GM19099 (cell line): ENCODE data around the gene ADGRG6.

Experiments
- POLR2A ChIP-seq: IDR thresholded peaks from 3 replicates; pipeline ENCODE4 v1.6.1; 2011; ENCODE audit warnings: low read depth; ENCODE audit not compliant: insufficient read length; ENCODE audit errors: extremely low read depth

ADGRG6 gene

GRCh38 chr6:142301651-142302391, at the start of gene ADGRG6:
ADGRG6 (plus strand) TSS chr6:142302007; CDS start chr6:142302330, 323 bp downstream.
- no peak for TF ChIP-seq POLR2A

GRCh38 chr6:142254513-142254912, 47.3 kb upstream of the ADGRG6 start:
- TF ChIP-seq POLR2A, result no peak

DNA sequence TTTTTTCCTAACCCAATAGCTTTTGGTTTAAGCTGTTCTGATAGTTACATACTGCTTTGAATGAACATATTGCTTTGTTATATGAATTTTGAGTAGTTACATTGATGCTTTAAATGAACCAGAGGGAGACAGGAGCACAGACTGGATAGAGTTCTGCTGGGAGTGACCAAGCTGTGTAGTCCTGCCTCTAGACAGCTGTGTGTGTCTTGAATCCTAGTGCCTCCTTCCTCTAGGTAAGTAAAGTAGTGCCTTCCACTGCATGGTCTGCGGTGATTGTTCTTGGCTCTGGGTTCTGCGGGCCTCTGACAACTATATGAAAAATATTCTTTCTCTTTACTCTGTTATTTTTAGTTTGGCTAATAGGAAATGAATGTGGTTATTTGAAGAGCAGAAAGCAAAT, 46.0 kb upstream of the ADGRG6 start:
- no peak for TF ChIP-seq POLR2A

- TF ChIP-seq POLR2A, result no peak
Observed at GRCh38 chr6:142258305-142258704, 43.5 kb upstream of the ADGRG6 start.

GRCh38 chr6:142258757-142259156, 43.0 kb upstream of the ADGRG6 start:
- TF ChIP-seq POLR2A, result no peak

GRCh38 chr6:142260748-142261147, 41.1 kb upstream of the ADGRG6 start:
- no peak for TF ChIP-seq POLR2A

DNA sequence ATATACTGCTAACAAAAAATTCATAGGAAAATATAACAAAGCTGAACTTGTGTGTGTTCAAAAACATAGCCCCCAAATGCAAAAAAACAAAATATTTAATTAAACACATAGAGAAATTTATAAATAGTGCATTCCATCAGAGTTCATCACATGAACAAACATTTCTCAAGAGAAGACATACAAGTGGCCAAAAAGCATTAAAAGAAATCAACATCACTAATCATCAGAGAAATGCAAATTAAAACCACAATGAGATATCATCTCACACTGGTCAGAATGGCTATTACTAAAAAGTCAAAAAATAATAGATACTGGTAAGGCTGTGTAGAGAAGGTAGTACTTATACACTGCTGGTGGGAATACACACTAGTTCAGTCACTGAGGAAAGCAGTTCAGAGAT, 39.6 kb upstream of the ADGRG6 start:
- no peak for TF ChIP-seq POLR2A

- no peak for TF ChIP-seq POLR2A
Observed at GRCh38 chr6:142265476-142265875, 36.3 kb upstream of the ADGRG6 start.

- TF ChIP-seq POLR2A, result no peak
Observed at GRCh38 chr6:142266060-142266459, 35.7 kb upstream of the ADGRG6 start.

DNA sequence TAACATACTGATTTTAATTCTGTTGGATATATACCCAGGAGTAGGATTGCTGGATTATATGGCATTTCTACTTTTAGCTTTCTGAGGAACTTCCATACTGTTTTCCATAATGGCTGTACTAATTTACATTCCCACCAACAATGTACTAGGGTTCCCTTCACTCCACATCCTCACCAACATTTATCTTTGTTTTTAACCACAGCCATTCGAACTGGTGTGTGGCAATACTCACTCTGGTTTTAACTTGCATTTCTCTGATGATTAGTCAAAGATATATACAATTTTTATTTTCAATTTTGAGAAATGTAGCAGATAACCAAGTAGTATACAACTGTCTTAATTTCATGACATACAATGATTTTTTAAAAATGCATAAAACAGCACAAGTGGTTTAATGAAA, 30.3 kb upstream of the ADGRG6 start:
- TF ChIP-seq POLR2A, result no peak

DNA sequence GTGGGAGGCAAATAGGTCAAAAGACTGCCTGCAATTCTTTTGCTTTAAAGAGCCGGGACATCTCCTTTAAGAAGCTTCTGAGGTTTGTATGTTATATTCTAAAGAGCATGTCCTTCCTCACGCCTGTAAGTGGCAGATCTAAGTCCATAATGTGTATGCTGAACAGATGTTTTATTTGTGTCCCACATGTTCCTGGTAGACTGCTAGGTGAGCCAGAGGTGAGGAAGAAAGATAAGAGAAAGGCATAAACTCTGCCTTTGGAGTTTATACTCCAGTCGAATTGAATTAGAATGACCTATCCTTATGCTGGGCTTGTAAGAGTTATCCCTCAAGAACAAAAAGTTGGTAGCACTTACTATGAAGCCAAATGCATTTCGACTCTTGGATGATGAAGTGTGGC, 27.2 kb upstream of the ADGRG6 start:
- no peak for TF ChIP-seq POLR2A

GRCh38 chr6:142275236-142276006, 26.4 kb upstream of the ADGRG6 start:
- TF ChIP-seq POLR2A, result no peak

- TF ChIP-seq POLR2A, result no peak
Observed at GRCh38 chr6:142276256-142276655, 25.6 kb upstream of the ADGRG6 start.

GRCh38 chr6:142279350-142280180, 22.2 kb upstream of the ADGRG6 start:
- no peak for TF ChIP-seq POLR2A

- no peak for TF ChIP-seq POLR2A
Observed at GRCh38 chr6:142280265-142280664, 21.5 kb upstream of the ADGRG6 start.
